Activated CD4-positive, CD25-positive, alpha-beta regulatory T cell treated with anti-CD3 and anti-CD28 coated beads, Interleukin-2, amount 50 U/mL, for 72 hours (primary cell): ENCODE results near the gene RELL1.

Experiments
- DNase-seq: peaks from one replicate; pipeline ENCODE4 v3.0.0; 2021

The RELL1 gene

DNA sequence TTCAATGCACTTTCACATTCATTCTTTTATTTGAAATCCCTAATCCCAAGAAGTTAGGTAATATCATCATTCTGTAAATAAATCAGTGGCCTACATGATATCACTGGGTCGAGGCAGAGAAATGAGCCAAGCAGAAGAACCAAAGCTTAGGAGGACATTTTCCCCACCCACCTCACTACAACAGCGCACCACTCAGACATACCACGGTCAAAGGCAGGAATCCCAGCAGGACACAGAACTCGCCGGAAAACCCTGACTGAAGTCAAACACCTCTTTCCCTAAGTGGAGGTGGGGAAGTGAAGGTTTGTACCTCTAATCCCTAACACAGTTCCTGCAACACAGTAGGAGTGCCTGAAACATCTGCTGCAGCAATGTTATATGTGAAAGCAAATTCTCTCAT is 21.5 kb downstream of the RELL1 start:
- no peak for DNase-seq

DNA sequence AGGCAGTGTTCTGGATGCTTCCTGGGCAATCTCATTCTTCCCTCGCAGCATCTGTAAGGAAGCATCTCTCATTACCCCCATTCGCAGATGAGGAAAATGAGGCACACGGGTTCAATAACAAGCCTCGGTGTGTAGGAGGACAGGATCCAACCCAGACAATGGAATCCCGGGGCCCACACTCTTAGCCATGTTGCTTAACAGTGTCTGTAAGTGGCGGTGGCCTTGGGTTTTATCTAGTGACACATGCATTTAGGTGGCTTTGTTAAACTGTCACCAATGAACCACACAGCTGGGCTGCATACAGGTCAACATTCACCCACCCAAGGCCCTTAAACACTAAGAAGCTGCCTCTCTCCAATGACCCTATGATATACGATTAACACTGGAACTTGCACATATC is 22.6 kb downstream of the RELL1 start:
- no peak for DNase-seq

GRCh38 chr4:37662861-37663390 is 23.2 kb downstream of the RELL1 start:
- DNase-seq, result no peak

DNA sequence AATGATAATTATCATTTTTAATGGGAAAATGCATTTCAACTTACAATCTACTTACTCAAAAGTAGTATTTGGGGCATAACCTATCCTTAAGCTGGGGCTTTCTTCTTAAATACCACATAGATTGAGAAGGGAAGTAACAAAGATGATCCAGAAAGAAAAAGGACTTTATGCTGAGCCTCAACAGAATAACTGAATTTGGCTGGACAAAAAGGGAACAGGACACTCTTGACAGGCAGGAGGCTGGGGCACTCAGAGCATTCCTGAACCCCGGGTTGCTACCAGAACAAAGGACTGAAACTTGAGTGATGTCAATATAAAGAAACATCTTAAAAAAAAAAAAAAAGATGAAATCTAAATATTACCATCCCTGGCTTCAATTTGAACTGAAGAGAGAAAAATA is 23.9 kb downstream of the RELL1 start:
- DNase-seq, result no peak

GRCh38 chr4:37661772-37662171 is 24.4 kb downstream of the RELL1 start:
- no peak for DNase-seq

GRCh38 chr4:37659696-37660095 is 26.5 kb downstream of the RELL1 start:
- DNase-seq, result no peak

- DNase-seq, result no peak
Observed at GRCh38 chr4:37656649-37657048, 29.5 kb downstream of the RELL1 start.

DNA sequence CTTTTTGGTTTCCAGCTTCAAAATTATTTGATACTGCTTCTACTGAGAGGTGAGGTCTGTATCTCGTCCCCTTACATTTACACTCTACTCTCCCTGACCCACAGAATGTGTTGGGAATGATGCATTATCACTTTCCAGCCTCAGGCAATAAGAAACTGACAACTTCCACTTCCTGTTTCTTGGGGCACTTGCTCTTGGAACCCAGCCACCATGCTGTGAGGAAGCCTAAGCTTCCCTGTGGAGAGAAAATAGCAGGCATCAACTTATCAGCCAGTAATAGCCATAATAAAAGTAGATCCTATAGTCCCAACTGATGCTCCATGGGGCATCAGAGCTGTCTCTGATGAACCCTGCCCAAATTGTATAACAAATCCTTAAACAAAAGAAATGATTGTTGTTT is 32.6 kb downstream of the RELL1 start:
- no peak for DNase-seq

DNA sequence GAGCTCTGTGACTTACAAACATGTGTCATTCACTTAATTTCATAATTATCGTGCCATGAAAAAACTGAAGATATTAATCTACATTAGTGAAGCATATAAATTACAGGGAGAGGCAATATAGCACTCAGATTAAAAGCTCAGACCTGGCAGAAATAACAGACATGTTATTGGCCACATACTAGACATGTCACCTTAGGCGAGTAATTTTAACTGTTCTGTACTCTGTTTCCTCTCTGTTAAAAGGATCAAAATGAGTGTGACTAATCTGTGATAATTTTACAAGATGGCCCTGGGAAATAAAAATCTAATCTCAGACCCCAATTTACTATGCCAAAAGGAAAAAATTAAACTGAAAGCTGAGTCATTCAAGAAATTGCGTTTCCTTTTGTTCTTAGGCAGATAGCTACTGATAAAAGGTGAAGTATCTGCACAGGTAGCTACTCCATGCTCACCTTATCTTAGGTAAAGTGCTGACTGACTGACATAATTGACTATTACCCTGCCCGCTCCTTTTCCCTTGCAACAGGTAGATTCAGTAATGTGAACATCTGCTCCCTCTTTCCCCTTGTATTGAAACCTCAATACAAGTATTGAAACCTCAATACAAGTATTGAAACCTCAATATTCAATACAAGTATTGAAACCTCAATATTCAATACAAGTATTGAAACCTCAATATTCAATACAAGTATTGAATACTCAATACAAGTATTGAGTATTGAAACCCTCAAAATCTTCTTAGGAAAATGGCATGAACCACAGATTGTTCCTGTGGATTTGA is 33.2 kb downstream of the RELL1 start:
- DNase-seq, result no peak

DNA sequence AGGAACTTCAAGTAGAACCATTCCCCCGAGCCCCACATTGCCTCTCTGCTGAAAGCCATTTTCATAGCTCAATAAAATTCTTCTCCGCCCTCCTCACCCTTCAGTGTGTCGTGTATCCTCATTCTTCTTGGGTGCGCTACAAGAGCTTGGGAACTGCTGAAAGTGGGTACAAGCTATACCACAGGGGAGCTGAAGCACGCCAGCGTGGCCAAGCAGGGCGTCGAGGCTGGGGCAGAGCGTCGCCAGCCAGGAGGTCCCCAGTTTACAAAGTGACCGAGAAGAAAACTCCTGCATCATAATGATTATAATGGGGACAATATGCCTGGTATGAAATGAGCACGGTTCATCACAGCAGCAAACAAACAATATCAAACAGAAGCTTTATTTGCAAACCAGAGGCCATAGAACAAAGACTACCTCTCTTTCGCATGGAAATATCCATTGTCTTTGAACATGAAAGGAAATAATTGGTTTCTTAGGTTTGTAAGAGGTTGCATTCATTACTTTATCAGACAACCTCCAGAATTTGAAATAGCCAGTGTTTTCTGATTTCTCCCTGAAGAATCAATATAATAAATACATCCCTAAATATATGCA is 34.3 kb downstream of the RELL1 start:
- DNase-seq, result no peak

DNA sequence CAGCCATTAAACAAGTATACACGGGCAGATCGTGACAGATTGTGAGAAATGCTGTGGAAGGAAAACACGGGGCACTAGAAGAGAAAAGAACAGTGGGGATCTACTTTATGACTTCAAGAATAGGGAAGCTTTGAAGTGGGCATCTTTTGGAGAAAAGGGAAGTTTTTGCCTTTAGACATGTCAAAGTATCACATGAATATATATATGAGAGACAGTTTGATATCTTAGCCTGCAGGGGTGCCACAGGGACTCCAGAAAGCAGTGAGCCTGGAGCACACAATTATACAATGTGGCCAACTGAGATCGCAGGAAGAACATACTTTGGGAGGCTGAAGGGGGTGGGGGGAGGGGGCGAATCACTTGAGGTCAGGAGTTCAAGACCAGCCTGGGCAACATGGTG is 35.7 kb downstream of the RELL1 start:
- no peak for DNase-seq

- DNase-seq, result no peak
Observed at GRCh38 chr4:37649268-37649667, 36.9 kb downstream of the RELL1 start.

DNA sequence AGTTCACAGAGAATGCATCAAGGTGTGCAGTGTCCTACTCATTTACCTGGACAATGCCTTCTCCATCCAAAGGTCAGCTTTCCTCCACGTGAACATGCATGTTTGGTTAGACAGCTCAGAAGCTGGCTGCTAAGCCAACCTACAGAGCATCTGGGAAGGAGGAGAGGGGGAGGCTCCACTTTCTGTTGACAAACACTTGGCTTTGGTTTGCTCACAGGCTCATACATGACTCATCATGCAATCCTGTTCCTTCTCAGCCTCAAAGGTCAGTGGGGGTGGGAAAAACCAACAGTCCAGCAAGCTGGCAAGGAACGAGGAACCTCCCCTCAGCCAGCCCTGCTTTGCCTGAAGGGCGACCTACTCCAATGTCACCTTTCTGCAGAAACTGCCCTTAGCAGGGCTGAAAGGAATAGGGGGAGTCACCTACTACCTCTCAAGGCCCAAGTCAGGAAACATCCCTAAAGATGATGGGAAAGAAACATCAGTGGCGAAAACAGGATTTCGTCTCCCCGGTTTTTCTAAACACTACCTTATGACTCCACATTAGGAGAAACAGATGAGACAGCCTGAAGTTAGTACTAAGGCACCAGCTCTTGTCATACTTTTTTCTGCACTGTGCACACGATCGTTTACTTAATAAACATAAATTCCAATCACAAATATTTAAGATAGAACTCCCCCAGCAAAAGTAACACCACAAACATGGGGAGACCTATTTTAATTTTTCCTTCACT is 37.9 kb downstream of the RELL1 start:
- DNase-seq, result no peak

DNA sequence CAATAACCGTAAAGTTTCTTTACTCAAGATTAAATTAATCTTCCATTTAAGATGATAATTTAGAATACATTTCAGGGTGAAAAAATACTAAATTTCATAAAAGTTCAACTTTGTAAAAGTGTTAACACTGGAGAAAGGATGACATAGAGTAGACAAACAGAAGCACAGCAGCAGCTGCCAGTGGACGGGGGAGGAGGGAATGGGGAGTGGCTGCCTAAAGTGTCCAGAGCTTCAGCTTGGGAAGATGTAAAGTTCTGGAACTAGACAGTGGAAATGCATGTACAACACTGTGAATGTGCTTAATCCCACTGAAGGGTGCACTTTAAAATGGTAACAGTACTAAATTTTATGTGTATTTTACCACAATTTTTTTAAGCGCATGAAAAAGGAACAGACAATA is 39.9 kb downstream of the RELL1 start:
- DNase-seq, result no peak

GRCh38 chr4:37645736-37646135 is 40.4 kb downstream of the RELL1 start:
- DNase-seq, result no peak

DNA sequence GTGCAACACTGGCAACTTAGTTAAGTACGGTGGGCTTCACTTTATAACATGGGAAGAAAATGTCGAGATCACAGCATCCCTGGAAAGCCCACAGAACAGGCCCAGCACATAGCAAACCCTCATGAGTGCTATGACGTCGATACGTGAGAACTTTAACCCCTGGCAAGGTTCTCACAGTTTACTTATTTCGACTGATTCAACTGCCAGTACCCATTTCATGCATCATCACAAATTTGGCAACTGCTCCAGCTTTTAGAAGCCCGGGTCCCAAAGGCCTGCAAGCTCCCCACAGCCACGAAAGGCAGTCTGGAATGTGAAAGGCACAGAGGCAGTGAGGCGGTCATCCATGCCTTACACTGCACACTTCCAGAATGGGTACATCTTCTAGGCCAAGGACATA is 41.2 kb downstream of the RELL1 start:
- no peak for DNase-seq

- DNase-seq, result no peak
Observed at GRCh38 chr4:37641886-37642849, 44.0 kb downstream of the RELL1 start.

- no peak for DNase-seq
Observed at GRCh38 chr4:37641352-37641751, 44.8 kb downstream of the RELL1 start.

GRCh38 chr4:37639551-37640285 is 46.5 kb downstream of the RELL1 start:
- DNase-seq, result no peak

DNA sequence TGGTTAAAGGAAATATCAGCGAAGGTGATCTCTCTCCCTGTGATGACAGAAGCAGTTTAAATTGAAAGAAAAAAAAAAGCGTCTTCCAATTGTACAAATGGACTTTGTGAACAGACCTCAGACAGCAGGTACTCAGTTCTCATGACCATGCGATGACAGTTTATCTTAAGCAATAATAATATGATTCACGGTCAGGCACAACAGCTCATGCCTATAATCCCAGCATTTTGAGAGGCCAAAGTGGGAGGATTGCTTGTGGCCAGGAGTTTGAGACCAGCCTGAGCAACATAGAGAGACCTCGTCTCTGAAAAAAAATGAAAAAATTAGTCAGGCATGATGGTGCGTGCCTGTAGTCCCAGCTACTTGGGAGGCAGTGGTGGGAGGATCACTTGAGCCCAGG is 51.0 kb downstream of the RELL1 start:
- DNase-seq, result no peak

DNA sequence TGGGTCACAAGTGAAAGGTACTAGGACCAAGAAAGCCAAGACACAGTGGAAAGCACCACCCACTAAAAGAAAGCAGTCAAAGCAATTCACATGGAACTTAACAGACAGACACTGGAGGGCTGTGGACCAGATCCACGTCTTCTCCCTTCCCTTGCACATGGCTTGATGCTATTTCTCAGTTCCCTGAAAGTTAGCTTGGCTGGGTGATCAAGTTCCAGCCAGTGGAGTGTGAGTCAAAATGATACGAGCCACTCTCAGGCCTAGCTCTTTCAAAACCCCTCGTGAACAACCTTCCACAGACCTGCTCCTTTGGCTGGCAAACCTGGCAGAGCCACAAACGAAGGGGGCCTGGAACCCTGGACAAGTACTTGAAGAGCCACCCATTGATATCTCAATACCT is 52.0 kb downstream of the RELL1 start:
- no peak for DNase-seq

- no peak for DNase-seq
Observed at GRCh38 chr4:37632836-37633235, 53.3 kb downstream of the RELL1 start.
